Measurements from ENCODE around the gene PTPRK.

DNA sequence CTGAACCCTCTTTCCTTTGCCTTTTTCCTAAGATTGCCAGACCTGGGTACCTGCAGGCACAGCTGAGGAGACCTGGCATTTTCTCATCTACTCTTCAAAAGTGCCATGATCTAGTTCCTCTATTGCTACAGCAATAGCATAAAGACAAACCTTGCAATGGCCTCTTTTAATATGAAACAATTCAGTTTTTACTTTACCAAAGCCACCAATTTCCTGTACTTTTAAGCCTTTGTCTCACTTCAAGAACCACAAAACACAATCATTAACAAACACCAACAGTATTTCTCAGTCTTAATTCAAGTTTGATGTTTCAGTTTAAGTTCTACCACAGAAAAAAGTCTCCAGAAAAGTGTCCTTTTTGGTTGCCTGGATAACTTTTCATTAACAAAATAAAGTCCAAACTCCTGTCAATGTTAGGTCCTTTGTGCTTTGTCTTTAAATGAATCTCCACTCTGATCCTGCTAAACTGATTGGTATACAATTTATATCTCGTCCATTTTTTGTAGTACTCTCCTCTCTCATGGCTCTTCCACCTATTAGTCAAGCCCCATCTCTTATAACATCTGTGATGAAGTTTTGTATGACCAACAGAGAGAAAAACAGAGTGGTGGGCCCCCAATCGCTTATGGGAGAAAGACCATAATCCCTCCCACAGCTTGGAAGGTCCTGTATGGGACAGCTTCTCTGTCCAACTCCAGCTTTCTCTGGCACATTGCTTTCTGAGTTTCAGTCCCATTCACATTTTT lies 569.1 kb downstream of the PTPRK start:
- TF ChIP-seq CTCF (conservative IDR thresholded peaks at IDR 0.05; ENCODE audit: low read depth in 2 of 2) (no peak), EZH2 (IDR thresholded peaks at IDR 0.05; ENCODE audit: low read depth, unreplicated experiment) (no peak), ETS1 (IDR thresholded peaks at IDR 0.05) (no peak), REST (IDR thresholded peaks at IDR 0.05; ENCODE audit: unreplicated experiment) (no peak), POLR2AphosphoS5 (IDR thresholded peaks at IDR 0.05; ENCODE audit: low read depth) (no peak), EZH2phosphoT487 (IDR thresholded peaks at IDR 0.05; ENCODE audit: unreplicated experiment) (no peak), CREB1 (CRISPR knock-in tag; IDR thresholded peaks at IDR 0.05; ENCODE audit: low read depth) (no peak), STAT1 (IDR thresholded peaks at IDR 0.05; ENCODE audit: unreplicated experiment) (no peak), NANOG (IDR thresholded peaks at IDR 0.05; ENCODE audit: borderline replicate concordance) (no peak)
- TF ChIP-seq, protein P1, sequence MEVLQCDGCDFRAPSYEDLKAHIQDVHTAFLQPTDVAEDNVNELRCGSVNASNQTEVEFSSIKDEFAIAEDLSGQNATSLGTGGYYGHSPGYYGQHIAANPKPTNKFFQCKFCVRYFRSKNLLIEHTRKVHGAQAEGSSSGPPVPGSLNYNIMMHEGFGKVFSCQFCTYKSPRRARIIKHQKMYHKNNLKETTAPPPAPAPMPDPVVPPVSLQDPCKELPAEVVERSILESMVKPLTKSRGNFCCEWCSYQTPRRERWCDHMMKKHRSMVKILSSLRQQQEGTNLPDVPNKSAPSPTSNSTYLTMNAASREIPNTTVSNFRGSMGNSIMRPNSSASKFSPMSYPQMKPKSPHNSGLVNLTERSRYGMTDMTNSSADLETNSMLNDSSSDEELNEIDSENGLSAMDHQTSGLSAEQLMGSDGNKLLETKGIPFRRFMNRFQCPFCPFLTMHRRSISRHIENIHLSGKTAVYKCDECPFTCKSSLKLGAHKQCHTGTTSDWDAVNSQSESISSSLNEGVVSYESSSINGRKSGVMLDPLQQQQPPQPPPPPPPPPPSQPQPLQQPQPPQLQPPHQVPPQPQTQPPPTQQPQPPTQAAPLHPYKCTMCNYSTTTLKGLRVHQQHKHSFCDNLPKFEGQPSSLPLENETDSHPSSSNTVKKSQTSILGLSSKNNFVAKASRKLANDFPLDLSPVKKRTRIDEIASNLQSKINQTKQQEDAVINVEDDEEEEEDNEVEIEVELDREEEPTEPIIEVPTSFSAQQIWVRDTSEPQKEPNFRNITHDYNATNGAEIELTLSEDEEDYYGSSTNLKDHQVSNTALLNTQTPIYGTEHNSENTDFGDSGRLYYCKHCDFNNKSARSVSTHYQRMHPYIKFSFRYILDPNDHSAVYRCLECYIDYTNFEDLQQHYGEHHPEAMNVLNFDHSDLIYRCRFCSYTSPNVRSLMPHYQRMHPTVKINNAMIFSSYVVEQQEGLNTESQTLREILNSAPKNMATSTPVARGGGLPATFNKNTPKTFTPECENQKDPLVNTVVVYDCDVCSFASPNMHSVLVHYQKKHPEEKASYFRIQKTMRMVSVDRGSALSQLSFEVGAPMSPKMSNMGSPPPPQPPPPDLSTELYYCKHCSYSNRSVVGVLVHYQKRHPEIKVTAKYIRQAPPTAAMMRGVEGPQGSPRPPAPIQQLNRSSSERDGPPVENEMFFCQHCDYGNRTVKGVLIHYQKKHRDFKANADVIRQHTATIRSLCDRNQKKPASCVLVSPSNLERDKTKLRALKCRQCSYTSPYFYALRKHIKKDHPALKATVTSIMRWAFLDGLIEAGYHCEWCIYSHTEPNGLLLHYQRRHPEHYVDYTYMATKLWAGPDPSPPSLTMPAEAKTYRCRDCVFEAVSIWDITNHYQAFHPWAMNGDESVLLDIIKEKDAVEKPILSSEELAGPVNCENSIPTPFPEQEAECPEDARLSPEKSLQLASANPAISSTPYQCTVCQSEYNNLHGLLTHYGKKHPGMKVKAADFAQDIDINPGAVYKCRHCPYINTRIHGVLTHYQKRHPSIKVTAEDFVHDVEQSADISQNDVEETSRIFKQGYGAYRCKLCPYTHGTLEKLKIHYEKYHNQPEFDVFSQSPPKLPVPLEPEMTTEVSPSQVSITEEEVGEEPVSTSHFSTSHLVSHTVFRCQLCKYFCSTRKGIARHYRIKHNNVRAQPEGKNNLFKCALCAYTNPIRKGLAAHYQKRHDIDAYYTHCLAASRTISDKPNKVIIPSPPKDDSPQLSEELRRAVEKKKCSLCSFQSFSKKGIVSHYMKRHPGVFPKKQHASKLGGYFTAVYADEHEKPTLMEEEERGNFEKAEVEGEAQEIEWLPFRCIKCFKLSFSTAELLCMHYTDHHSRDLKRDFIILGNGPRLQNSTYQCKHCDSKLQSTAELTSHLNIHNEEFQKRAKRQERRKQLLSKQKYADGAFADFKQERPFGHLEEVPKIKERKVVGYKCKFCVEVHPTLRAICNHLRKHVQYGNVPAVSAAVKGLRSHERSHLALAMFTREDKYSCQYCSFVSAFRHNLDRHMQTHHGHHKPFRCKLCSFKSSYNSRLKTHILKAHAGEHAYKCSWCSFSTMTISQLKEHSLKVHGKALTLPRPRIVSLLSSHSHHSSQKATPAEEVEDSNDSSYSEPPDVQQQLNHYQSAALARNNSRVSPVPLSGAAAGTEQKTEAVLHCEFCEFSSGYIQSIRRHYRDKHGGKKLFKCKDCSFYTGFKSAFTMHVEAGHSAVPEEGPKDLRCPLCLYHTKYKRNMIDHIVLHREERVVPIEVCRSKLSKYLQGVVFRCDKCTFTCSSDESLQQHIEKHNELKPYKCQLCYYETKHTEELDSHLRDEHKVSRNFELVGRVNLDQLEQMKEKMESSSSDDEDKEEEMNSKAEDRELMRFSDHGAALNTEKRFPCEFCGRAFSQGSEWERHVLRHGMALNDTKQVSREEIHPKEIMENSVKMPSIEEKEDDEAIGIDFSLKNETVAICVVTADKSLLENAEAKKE (CRISPR knock-in tag; IDR thresholded peaks at IDR 0.05), result no peak
